Activated CD4-positive, alpha-beta T cell treated with anti-CD3 and anti-CD28 coated beads for 1 hour (primary cell): ENCODE results near the gene CROCC2.

Experiments used
- DNase-seq: peaks from one replicate; pipeline ENCODE4 v3.0.0-alpha.2; 2020

The CROCC2 gene

GRCh38 chr2:240893363-240893844, 12.7 kb upstream of the CROCC2 start:
- DNase-seq, result no peak

- DNase-seq, result no peak
These were observed 12.1 kb upstream of the CROCC2 start for GRCh38 chr2:240894006-240894405.

GRCh38 chr2:240894836-240895558, 11.1 kb upstream of the CROCC2 start:
- no peak for DNase-seq

- DNase-seq, result no peak
These were observed 10.3 kb upstream of the CROCC2 start, which contains the start of gene MAB21L4 for GRCh38 chr2:240895656-240896388. MAB21L4 (minus strand) TSS chr2:240896156; CDS start chr2:240895997, 159 bp downstream.

GRCh38 chr2:240896394-240896793, 9.7 kb upstream of the CROCC2 start:
- no peak for DNase-seq

- no peak for DNase-seq
These were observed 9.1 kb upstream of the CROCC2 start for GRCh38 chr2:240896871-240897692.

GRCh38 chr2:240898108-240898730, 7.9 kb upstream of the CROCC2 start:
- DNase-seq, result no peak

GRCh38 chr2:240898731-240899467, 7.2 kb upstream of the CROCC2 start:
- no peak for DNase-seq

- DNase-seq, result no peak
These were observed 6.7 kb upstream of the CROCC2 start for GRCh38 chr2:240899468-240899865.

GRCh38 chr2:240900141-240900860, 5.8 kb upstream of the CROCC2 start:
- no peak for DNase-seq

- DNase-seq, result no peak
These were observed 4.0 kb upstream of the CROCC2 start for GRCh38 chr2:240901986-240902614.

GRCh38 chr2:240902615-240903041, 3.5 kb upstream of the CROCC2 start:
- no peak for DNase-seq

- DNase-seq, result no peak
These were observed 2.7 kb upstream of the CROCC2 start for GRCh38 chr2:240903191-240904060.

- no peak for DNase-seq
These were observed 1.6 kb upstream of the CROCC2 start for GRCh38 chr2:240904216-240905175.

- DNase-seq, result no peak
These were observed 857 bp upstream of the CROCC2 start for GRCh38 chr2:240905176-240905781.

GRCh38 chr2:240906911-240907590, 915 bp downstream of the CROCC2 start:
- no peak for DNase-seq

GRCh38 chr2:240909216-240909974, 3.3 kb downstream of the CROCC2 start:
- DNase-seq, result no peak
